GM19468 (cell line): Measurements from ENCODE around the gene GAPDH.
"Not testable (repeated sequence)": the region's sequence is repeated elsewhere in the genome, so short reads cannot be mapped to it uniquely, and the experiment has no call there.

ENCODE experiments used
- ATAC-seq: cut with Tn5 transposase; IDR thresholded peaks from one replicate; pipeline ENCODE4 v1.9.1; 2021; ENCODE audit warnings: mild to moderate bottlenecking, moderate library complexity, moderate number of reproducible peaks; ENCODE audit not compliant: unreplicated experiment; ENCODE audit errors: extremely low read depth

GAPDH gene

GRCh38 chr12:6541371-6542165 is 7.3 kb downstream of the GAPDH start:
- no peak for ATAC-seq

DNA sequence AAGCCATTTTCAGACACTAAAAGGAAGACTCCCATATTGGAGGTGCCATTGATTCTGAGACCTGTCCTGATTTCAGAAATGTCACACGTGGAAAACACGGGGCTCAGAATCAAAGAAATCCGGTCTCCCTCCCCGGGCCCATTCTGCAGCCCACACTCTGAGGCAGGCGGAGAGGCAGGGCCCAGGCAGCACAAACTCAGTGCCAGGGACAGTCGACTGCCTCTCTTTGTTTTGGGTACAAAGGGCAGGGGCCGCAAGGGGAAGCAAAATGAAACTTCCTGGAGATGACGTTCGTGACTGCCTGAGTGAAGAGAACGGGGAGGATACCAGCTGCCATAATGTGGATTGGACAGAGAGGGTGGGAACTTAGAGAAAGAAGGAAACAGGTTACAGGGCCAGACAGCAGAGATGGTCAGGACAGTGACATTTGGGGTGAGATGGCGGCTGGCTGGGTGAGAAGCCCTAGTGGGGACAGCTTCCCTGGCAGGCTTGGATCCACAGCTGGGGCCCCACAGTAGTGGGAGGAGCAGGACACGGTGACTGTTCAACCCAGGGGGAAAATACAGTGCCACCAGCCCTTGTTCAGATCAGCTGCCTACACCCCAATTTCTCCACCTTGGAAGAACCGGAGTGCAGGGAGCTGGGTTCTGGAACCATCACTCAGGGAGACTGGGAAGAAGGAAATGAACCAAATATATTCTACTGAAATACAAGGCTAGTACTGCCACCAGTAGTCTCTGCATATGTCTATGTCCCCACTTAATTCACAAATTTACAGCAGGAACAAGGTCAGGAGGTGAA is 8.1 kb downstream of the GAPDH start:
- ATAC-seq = no peak

DNA sequence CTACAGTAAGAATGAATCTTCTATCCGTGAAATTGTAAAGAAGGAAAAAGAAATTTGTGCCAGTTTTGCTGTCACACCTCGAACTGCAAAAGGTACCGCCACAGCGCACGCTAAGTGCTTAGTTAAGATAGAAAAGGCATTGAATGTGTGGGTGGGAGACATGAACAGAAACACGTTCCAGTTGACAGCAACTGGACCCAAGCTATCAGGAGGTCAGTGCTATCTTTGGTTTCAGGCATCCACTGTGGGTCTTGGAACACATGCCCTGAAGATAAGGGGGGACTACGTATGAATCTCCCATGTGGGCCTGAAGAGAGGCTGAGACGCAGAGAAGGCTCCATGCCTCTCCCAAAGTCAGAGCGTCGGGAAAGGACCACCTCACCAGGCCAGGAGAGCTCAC is 11.7 kb downstream of the GAPDH start:
- no peak for ATAC-seq

- no peak for ATAC-seq
Observed at GRCh38 chr12:6547566-6547965, 13.2 kb downstream of the GAPDH start.

- no peak for ATAC-seq
Observed at GRCh38 chr12:6547987-6548386, 13.7 kb downstream of the GAPDH start.

GRCh38 chr12:6548556-6548955 is 14.2 kb downstream of the GAPDH start:
- ATAC-seq = no peak

- no peak for ATAC-seq
Observed at GRCh38 chr12:6548966-6549683, 14.8 kb downstream of the GAPDH start.

DNA sequence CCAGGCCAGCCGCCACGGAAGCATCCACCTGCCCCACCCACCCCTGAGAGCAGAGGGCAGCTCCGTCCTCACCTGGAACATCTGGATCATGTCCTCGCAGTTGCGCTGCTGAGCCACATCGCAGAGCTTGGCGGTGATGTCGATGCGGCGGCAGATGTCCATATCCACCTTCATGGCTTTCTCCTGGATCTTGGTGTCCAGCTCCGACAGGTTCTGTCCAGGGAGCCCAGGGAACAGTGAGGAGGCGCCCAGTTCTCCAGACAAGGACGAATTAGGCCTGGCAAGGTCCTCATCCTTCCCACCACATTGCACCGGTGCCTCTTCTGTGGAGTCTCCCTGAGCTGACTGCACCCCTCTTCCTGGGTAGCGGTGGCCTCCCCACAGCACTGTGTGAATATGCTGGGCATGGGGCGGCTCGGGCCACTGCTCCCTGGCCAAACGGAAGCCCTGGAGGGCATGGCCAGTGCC is 15.4 kb downstream of the GAPDH start:
- ATAC-seq = no peak

- ATAC-seq = no peak
Observed at GRCh38 chr12:6550294-6551062, 16.2 kb downstream of the GAPDH start.

- no peak for ATAC-seq
Observed at GRCh38 chr12:6551063-6551461, 16.7 kb downstream of the GAPDH start.

DNA sequence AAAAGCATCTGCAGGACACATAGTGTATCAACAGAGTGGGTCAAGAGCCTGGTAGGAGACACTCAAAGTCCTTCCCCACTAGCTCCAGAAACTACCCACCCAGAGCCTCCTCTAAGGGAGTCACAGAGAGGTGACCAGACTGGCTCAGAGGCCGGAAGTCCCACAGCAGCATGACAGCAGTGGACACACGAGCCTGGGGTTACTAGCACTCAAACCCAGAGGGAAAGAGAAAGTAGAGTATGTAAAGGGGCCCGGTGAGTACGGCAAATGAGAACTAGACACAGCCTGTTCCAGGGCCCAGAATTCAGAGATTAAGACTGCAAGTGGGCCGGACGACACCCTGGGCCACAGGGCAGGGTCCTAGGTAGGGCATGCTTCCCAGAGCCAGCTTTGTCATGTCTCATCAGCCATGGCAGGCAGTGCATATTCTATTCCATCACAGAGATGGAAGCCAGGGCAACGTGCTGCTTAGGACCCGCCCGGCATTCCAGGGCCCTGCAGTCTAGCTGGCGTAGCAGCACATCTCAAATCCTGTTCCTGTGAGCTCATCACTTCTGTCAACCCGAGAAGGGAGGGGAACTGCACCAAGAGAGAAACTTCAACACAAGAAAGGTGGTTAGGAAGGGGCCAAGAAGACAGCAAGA is 17.3 kb downstream of the GAPDH start:
- ATAC-seq = no peak

DNA sequence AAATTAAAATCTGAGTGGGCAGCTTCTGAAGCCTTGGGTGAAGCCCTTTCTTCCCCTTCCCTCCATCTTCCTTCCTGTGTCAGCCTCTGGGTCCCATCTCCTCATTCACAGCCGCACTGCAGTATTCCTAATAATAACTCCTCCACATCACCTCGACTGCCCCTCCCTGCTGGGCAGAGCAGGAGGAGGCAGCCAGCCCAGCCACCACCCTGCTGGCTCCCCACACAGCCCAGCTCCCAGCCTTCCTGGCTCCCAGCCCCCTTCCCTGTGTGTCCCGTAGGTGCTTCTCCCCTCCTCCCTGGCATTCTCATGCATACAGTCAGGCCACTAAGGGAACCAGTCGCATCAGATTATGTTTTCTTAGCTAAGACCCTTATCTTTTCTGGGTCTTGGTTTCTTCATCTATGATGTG is 17.8 kb downstream of the GAPDH start:
- no peak for ATAC-seq

- no peak for ATAC-seq
Observed at GRCh38 chr12:6553051-6553868, 18.9 kb downstream of the GAPDH start.

DNA sequence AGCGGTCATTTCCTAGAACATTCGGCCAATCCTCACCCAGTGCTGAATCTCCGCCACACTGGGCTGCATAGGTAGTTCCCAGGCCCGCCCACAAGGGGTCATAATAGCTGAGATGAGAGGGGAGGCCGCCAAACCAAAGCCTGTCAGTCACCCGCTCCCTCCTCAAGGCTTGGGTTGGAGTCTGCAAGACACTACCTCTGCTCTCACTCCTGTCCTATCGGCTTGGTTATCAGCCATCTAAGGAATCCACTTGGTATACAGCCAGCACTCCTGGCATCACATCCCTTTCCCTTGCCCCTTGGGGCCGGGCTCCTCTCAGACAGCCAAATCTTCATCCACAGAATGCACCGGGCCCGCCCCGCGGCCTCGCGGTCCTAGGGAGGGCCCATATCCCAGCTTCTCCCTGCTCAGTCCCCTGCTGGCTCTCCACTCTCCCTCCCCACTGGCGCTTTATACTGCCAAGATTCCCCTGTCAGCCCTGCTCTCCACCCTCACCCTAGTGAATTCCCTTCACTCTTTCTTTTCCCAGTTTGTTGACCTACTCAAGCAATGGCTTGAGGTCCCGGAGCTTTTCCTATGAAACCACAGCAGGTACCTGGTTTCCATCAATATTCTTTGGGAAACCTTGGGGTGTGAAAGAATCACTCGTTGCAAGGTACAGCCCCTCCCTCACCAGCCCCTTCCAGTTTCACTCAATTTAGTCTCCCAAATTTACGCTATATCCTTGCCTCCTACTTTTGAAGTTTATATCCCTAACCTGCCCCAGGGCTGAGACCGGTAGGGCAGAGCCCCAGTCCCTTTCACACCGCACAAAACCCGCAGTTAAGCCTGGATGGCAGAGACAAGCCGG is 20.1 kb downstream of the GAPDH start:
- ATAC-seq = no peak

DNA sequence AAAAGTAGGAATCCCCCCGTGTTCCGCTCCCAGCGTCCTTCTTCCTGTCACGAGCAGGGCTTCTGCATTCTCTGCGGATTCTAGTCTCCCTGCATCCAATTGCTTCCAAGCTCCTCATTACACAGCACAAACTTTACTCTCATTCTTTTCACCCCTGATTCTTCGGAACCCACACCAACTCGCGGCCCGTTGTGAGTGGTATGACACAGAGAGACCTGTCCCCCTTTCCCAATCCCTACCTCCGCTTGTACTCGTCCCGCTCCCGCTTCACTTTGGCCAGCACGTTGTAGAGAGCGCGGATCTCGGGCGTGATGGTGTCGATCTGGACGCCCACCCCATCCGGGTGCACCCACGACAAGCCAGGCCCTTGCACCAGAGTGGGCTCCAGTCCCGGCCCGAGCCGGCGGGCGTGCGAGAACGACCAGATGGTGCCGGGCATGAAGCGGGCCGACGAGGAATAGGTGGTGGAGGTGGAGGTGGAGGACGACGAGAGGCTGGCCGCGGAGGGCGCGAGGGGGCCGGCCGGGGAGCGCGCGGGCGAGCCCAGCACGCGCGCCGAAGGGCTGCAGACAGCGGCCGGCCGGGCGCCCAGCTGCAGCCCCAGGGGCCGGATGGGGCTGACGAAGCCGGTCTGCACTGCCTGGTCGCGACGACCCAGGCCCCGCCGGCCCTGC is 20.8 kb downstream of the GAPDH start:
- ATAC-seq = no peak

- ATAC-seq = not testable (repeated sequence)
Observed at GRCh38 chr12:6556496-6556817, 22.1 kb downstream of the GAPDH start.

DNA sequence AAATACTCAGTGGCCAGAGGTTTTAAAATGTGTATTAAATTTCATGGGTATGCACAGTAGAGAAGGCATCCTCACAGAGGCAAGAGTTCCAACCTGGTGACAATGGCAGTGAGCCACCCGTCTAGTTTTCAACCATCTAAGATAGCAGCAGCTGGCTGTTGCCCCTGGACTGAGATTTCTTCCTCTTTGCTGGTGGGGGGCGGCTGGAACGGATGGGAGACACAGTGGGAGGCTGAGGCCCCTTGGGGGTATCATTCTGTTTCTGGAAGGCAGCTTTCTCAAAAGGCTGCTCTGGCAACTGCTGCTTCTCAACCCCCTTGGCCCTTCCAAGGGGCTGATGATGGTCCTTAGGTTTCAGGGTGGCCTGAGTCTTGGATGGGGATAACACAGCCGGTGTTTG is 22.5 kb downstream of the GAPDH start:
- no peak for ATAC-seq
